H4 (cell line): Measurements from ENCODE around the gene C6orf132. TPM values are rescaled to one million over a fixed set of nuclear protein-coding genes. Genes with fewer than 3 reads are reported as not detected.

Experiments used
- DNase-seq: peaks from one replicate; pipeline ENCODE4 v3.0.0-alpha.2; 2015; ENCODE audit warnings: low spot score
- total RNA-seq: library from RNA; depleted of rRNA; stranded (reverse); fragments of >200 nt; shearing (Covaris generic); gene quantifications from 2 replicates; pipeline ENCODE4 v1.2.3, GENCODE V29; 2014

C6orf132 gene
- total RNA-seq, 1 experiment from 2014 or later: not detected

GRCh38 chr6:42105709-42106108 is 36.7 kb downstream of the C6orf132 start:
- DNase-seq: no peak

DNA sequence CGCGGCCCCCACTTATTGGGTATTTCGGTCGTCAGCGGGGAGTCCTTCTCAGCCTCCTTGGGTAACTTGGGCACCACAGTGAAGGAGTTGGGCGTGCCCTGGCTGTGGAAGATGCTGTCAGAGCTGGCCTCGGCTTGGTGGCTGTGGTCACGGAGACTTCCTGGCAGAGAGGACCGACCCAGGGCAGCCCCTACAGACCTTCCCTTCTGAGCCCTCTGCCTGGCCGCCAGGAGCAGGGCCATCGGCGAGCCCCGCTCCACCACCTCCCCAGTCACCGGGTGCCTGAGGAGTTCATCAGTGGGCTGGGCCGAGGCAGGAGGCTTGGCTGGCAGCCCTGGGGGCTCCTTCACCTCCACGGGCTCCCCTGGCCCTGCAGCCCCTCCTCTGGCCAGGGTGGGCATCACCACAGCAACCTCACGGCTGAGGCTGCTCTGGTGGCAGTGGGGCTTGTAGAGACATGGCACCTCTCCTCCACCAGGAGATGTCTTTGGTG is 37.2 kb downstream of the C6orf132 start:
- no peak for DNase-seq

DNA sequence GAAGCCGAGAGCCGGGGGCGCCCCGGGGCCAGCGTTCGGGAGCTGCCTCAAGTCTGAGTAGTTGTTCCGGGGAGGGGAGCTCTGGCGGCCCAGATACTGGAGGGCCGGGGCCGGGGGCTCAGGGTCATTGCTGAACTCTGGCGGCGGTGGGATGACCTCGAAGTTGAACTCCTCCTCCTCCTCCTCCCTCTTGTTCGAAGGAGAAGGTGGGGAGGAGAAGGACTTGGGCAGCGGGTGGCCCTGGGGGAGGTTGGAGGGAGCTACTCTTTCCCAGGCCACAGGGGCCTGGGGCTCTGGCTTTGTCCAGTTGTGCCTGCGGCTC is 37.7 kb downstream of the C6orf132 start:
- DNase-seq: no peak

DNA sequence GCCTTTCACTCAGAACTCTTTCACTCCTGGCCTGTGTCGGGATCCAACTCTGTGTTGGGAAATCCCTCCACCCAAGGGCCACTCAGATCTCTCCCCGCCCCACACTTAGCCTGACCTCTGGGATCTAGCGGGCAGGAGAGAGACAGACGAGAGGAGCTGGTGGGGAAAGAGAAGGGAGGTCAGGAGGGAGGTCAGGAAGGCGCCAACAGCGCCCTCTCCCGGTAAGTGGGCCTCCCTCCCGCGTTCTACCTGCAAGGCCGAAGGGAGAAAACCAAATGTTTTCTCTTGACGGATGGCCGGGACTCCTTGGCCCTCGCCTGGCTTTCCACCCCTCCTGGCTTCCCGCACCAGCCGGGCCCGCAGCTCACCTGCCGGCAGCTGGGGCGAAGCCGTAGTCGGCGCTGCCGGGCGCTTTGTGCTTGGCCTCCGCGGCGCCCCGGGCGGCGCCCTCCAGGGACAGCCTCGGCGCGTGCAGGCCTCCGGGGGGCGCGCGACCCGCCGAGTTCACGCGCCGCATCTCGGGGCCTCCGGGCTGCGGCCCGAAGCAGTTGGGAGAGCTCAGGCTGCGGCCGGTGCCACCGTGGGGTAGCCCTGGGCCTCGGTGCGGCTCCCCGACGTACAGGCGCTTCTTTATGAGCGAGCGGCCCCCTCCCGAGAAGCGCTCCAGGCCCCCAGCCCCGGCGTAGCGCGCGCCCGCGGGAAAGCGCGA is 38.2 kb downstream of the C6orf132 start:
- no peak for DNase-seq

DNA sequence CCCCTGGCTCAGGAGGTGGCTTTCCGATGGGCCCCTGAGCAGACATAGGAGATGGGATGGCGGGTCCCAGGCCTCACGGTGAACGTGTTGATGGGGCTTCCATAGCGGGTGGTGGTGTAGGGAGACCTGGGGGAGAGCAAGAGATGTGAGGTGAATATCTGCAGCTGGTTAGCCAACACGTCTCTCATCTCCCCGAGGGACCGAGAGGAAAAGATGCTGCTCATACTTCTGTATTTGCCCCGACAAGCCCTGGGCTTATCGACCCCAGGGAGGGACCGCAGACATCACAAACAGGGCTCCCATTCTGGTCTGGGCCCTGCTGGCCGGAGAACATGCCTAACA is 38.7 kb downstream of the C6orf132 start:
- DNase-seq: no peak

- DNase-seq: no peak
Observed at GRCh38 chr6:42103216-42103615, 39.2 kb downstream of the C6orf132 start.

DNA sequence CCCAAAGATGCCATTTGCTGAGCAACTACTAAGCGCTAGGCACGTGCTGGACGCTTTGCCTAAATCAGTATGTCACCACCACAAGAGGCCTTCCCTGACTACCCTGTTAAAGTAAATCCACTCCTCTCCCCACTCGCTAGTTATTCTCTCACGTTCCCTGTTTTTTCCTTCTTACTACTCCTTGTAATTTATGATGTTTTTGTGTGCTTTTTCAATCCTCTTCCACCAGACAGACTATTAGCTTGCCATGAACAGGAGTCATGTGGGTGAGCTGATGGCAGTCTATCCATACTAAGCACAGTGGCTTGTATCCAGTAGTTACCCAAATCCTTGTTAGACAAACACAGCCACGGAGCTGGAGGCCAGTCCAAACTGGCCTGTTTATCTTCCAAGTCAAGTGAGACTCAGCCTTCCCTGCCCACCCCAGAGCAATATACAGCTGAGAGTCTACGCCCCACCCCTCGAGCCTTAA is 41.2 kb downstream of the C6orf132 start:
- DNase-seq: no peak

DNA sequence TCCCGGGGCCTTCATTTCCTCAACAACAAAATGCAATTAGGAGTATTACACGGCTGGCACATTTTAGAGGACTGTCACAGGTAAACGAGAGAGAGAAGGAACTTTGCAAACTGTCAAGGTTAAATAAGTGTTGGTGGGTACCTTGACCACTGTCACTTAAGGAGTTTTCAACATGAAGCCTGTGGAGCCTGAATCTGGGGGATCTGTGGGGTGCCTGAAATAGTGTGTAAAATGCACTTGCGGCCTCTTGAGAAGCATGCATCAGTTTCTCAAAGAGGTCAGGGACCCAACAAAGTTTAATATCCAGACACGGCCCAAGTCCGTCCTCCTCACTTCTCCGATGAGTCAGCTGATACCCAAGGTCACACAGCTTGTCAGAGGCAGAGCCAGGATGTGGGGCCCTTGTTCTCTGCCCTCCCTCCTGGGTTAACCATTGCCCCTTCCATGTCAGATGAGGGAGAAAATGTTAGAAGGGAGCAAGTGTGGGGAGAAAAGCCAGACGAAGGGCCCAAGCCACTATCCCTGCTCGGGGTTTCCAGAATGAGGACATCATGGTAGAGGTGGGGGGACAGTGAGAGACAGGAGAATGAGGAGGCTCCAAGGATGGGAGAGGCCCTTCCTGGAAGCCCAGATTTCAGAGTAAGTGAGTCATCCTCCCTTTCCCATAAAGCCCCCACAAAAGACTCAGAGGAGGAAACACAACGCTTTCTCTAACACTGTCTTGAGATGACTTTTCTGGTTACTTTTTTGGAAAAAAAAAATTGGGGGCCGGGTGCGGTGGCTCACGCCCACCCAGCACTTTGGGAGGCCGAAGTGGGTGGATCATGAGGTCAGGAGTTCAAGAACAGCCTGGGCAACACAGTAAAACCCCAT is 42.2 kb downstream of the C6orf132 start:
- no peak for DNase-seq

GRCh38 chr6:42099340-42100028 is 42.9 kb downstream of the C6orf132 start:
- DNase-seq: no peak

- DNase-seq: no peak
Observed at GRCh38 chr6:42095776-42096541, 46.5 kb downstream of the C6orf132 start.

- no peak for DNase-seq
Observed at GRCh38 chr6:42095094-42095493, 47.3 kb downstream of the C6orf132 start.

DNA sequence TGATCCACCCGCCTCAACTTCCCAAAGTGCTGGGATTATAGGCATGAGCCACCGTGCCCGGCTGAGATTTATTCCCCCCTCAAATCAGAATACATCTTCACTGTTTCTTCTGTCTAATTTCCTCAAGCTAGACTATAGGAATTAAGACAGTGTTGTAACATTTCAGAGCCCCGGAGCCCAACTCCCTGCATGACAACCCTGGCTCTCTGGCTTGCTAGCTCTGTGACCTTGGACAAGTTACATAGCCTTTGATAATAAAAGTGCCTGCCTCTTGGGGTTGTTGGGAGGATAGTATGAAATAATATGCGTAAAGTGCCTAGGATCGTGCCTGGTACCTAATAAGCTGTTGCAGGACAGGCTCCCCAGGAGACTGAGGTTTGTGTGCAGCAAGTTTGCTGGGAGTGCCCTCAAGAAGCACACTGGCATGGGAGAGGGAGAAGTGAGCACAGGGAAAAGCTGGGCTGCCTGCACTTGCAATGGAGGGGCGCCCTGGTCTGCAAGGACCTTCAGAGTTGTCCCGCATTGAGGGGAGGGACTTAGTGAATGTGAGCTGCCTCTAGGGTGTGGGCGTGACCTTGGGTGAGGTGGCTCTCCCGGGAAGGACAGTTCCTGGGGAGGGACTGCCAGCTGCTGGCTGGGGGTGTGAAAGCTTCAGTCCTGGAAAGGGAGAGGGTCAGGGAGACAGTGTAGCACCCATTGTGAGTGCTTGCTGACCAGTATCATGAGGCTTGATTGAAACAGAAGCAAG is 48.7 kb downstream of the C6orf132 start:
- DNase-seq: no peak

- no peak for DNase-seq
Observed at GRCh38 chr6:42091718-42092023, 50.7 kb downstream of the C6orf132 start.

DNA sequence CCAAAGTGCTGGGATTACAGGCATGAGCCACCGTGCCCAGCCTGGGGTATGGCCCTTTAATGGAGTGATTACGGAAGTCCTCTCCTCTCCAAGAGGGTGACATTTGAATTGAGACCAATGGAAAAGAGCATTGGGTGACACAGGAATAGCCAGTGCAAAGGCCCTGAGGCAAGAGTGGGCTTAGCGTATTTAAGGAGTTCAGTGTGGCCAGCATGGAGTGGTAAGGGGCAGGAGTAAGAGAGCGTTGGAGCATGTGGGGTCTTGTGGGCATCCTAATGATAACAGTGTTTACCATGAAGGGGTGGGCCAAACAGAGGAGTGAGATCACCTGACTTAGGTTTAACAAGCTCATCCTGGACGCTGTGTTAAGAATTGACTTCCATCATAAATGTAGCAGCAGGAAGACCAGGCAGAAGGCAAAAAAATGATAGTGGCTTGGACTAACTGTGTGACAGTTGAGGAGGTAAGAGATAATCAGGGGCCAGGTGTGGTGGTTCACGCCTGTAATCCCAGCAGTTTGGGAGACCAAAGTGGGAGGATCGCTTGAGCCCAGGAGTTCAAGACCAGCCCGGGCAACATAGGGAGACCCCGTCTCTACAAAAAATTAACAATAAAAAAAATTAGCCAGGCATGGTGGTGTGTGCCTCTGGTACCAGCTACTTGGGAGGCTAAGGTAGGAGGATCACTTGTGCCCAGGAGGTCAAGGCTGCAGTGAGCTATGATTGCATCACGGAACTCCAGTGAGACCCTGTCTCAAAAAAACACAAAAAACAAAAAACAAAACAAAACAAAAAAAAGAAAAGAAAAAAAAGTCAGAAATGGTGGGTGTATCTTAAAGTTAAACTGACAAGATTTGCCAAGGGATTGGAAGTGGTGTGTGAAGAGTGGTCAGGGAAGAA is 51.4 kb downstream of the C6orf132 start:
- no peak for DNase-seq

DNA sequence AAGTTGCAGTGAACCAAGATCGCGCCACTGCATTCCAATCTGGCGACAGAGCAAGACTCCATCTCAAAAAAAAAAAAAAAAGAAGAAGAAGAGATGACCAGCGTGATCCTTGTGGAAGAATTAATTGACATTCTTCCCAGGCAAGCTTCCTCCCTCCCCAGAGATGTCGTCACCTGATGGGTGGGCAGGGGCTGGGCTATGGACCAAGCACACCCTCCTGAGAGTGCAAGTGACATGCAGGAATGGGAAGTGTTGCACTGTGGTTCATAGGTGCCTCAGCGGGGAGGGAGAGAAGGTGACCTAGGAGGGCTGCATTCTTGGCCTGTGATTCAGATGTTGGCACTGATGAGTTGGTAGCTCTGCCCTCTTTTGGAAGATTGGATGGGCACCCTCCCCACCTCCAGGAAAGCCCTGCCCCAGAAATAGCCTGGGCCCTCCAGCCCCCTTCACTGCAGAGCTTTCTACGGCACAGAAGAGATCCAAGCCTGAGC is 54.3 kb downstream of the C6orf132 start:
- DNase-seq: peak; percentile 62

- DNase-seq: no peak
Observed at GRCh38 chr6:42086046-42087035, 56.1 kb downstream of the C6orf132 start.

- no peak for DNase-seq
Observed at GRCh38 chr6:42084889-42085288, 57.5 kb downstream of the C6orf132 start.

DNA sequence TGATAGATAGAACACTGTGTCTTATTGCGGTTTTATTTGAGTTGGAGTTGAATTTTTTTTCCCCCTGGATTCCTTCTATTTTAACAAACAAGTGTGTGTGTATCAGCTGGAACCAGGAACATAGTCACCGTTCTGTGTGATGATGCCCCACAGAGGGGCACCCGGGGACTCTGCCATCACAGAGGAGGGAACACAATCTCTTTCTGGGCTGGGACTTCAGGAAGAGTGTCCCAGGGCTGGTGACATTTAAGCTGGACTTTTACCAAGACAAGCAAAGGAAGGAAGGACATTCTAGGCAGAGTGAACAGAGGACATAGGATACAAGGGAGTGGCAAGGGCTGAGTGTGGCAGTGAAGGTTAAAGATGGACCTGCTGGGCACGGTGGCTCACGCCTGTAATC is 58.9 kb downstream of the C6orf132 start:
- no peak for DNase-seq
